ENCODE results near the gene RNF166. TPM values are rescaled to one million over a fixed set of nuclear protein-coding genes. Genes with fewer than 3 reads are reported as not detected.
A peak's percentile ranks its signal among the peaks of the same experiment; 100 is the strongest.

RNF166 gene
- total and polyA plus RNA-seq, 2 of the 13 experiments (the other 11 are each of a cell fraction or from before 2014, with no cell fraction given): 21.4 to 23.0 TPM

GRCh38 chr16:88649195-88649923 is 56.8 kb downstream of the RNF166 start (continued):
- TF ChIP-seq ZNF883 (CRISPR knock-in tag; IDR thresholded peaks at IDR 0.05; ENCODE audit: not compliant biosample characterization) (peak; percentile 29), PHF21A (CRISPR knock-in tag; IDR thresholded peaks at IDR 0.05) (peak; percentile 49; the same call in 1 of the 2 replicates), LCORL (IDR thresholded peaks at IDR 0.05) (no peak), LCORL (CRISPR knock-in tag; IDR thresholded peaks at IDR 0.05) (peak; percentile 67), TCF7 (IDR thresholded peaks at IDR 0.05; ENCODE audit: low read depth) (no peak), CHD4 (IDR thresholded peaks at IDR 0.05; ENCODE audit: borderline replicate concordance, low read length) (no peak), TAF15 (IDR thresholded peaks at IDR 0.05; ENCODE audit: low read depth, low read length, poor library complexity, severe bottlenecking) (no peak), ZNF121 (CRISPR knock-in tag; IDR thresholded peaks at IDR 0.05) (peak; percentile 37; the same call in 1 of the 2 replicates), MIXL1 (CRISPR knock-in tag; IDR thresholded peaks at IDR 0.05) (0 out of 2 replicates have a peak, but pooled peaks have one; percentile 11), UBTF (CRISPR knock-in tag; IDR thresholded peaks at IDR 0.05) (0 out of 2 replicates have a peak, but pooled peaks have one; percentile 22), ZBTB33 (CRISPR knock-in tag; IDR thresholded peaks at IDR 0.05) (no peak), GLI4 (CRISPR knock-in tag; IDR thresholded peaks at IDR 0.05; ENCODE audit: borderline replicate concordance) (peak; percentile 49; the same call in 1 of the 2 replicates), AFF4 (CRISPR knock-in tag; IDR thresholded peaks at IDR 0.05) (0 out of 2 replicates have a peak, but pooled peaks have one; percentile 41), PAX8 (CRISPR knock-in tag; IDR thresholded peaks at IDR 0.05; ENCODE audit: borderline replicate concordance) (no peak), ZMYM3 (CRISPR knock-in tag; IDR thresholded peaks at IDR 0.05) (peak; percentile 28; the same call in 1 of the 2 replicates), HNF1B (CRISPR knock-in tag; IDR thresholded peaks at IDR 0.05) (peak; percentile 75), PATZ1 (CRISPR knock-in tag; IDR thresholded peaks at IDR 0.05) (peak; percentile 58)
